C1 segment of cervical spinal cord (tissue), 14 donors: ENCODE data around the gene PGLYRP2.
A peak's percentile ranks its signal among the peaks of the same experiment; 100 is the strongest.
"Not testable (repeated sequence)": the region's sequence is repeated elsewhere in the genome, so short reads cannot be mapped to it uniquely, and the experiment has no call there.

Source experiments
- DNase-seq, 14 donors: peaks; one replicate each; lab custom pipeline; 2025; lab: John Stamatoyannopoulos, UW

The PGLYRP2 gene

GRCh38 chr19:15479391-15480345, at the start of gene PGLYRP2:
Gene PGLYRP2, minus strand, starts transcription at chr19:15479501. Its CDS starts 130 bp downstream, at chr19:15479371.
- peak in 2 of 14 donors; percentile 1 for DNase-seq

- DNase-seq: no peak
These were observed 48.4 kb upstream of the PGLYRP2 start for GRCh38 chr19:15527705-15528104.

GRCh38 chr19:15526408-15526807, 47.1 kb upstream of the PGLYRP2 start:
- DNase-seq: no peak

- DNase-seq: no peak
These were observed 46.0 kb upstream of the PGLYRP2 start for GRCh38 chr19:15525291-15525690.

GRCh38 chr19:15524781-15525180, 45.5 kb upstream of the PGLYRP2 start:
- no peak for DNase-seq

GRCh38 chr19:15519433-15519976, 40.2 kb upstream of the PGLYRP2 start:
- DNase-seq: no peak

GRCh38 chr19:15517778-15518177, 38.5 kb upstream of the PGLYRP2 start:
- DNase-seq: no peak

- no peak for DNase-seq
These were observed 37.1 kb upstream of the PGLYRP2 start for GRCh38 chr19:15516363-15516762.

GRCh38 chr19:15515227-15515625, 35.9 kb upstream of the PGLYRP2 start:
- not testable (repeated sequence) for DNase-seq

GRCh38 chr19:15511671-15512424, 32.5 kb upstream of the PGLYRP2 start:
- no peak for DNase-seq

GRCh38 chr19:15508035-15508710, 28.9 kb upstream of the PGLYRP2 start, which contains the start of gene CYP4F22:
Gene CYP4F22, plus strand, starts transcription at chr19:15508525. Its CDS starts 16,812 bp downstream, at chr19:15525337.
- DNase-seq: no peak

- no peak for DNase-seq
These were observed 28.1 kb upstream of the PGLYRP2 start for GRCh38 chr19:15507068-15508034.

- no peak for DNase-seq
These were observed 26.8 kb upstream of the PGLYRP2 start for GRCh38 chr19:15506074-15506571.

- no peak for DNase-seq
These were observed 23.0 kb upstream of the PGLYRP2 start for GRCh38 chr19:15502264-15502663.

- no peak for DNase-seq
These were observed 22.3 kb upstream of the PGLYRP2 start for GRCh38 chr19:15501596-15501995.

GRCh38 chr19:15498910-15499309, 19.6 kb upstream of the PGLYRP2 start:
- no peak for DNase-seq

GRCh38 chr19:15498156-15498858, 19.0 kb upstream of the PGLYRP2 start:
- DNase-seq: no peak

GRCh38 chr19:15495151-15495550, 15.8 kb upstream of the PGLYRP2 start:
- DNase-seq: no peak

- DNase-seq: no peak
These were observed 9.4 kb upstream of the PGLYRP2 start for GRCh38 chr19:15488489-15489226.
